GM21529 (cell line): ENCODE data around the gene FLOT1.
"Not testable (repeated sequence)": the region's sequence is repeated elsewhere in the genome, so short reads cannot be mapped to it uniquely, and the experiment has no call there.

Source experiments
- ATAC-seq: cut with Tn5 transposase; IDR thresholded peaks from one replicate; pipeline ENCODE4 v1.9.1; 2021; ENCODE audit not compliant: unreplicated experiment

Gene FLOT1

DNA sequence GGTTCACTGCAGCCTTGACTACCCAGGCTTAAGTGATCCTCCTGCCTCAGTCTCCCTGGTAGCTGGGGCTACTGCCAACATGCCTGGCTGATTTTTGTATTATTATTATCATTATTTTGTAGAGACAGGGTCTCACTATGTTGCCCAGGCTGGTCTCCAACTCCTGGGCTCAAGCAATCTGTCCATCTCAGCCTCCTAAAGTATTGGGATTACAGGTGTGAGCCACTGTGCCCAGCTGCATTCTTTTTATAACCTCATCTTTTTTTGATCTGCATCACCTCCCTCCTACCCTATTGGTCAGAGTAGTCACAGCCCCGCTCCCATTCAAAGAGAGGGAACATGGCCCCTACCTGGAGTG, 25.4 kb upstream of the FLOT1 start:
- ATAC-seq, result no peak

DNA sequence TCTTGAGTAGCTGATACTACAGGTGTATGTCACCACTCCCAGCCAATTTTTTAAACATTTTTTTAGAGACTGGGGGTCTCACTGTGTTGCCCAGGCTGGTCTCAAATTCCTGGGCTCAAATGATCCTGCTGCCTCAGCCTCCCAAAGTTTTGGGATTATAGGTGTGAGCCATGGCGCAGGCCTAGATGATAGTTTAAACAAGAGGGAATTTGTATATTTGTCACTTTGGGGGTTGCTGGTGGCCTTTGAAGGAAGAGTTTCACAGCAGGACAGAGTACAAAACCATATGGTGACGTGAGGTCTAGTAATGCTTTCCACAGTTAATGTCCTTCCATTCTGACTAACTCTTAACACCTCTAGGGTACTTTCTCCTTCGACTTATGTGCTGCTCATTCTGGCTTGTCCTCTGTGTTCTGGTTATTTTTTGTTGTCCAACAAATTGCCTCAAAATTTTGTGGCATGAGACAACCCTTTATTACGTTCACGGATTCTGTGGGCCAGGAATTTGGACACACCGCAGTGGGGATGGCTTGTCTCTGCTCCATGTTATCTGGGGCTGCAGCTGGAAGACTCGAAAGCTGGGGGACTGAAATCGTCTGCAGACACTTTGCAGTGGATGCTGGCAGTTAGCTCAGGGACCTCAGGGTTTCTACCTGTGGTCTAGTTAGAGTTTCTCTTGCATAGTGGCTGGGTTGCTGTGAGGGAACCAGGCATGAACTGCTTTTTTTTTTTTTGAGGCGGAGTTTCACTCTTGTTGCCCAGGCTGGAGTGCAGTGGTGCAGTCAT, 24.9 kb upstream of the FLOT1 start:
- no peak for ATAC-seq

DNA sequence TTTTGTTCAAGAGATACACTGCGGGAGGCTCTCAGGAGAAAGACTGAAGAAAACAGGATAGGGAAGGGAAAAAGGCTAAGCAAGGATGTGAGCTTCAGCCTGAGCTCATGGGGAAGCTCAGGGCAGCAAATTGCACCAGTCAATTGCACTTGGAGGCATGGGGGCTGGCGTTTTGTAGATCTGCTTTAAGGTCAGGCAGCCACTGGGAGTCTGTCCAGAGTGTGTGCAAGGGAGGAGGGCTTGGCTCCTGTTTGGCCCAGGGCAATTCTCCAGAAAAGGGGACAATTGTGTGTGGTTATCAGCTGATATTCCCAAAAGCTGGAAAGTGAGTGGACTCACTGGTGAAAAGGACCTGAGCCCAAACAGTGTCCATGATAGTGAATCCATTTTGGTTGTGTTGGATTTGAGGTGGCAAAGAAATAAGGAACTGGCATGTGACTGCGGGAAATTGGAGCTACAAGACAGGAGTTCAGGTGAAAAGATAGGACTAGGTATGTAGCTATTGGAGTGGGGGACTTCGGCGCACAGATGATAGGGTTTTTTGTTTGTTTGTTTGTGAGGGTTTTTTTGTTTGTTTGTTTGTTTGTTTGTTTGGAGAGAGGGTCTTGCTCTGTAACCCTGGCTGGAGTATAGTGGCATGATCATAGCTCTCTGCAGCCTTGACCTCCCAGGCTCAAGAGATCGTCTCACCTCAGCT, 24.1 kb upstream of the FLOT1 start:
- no peak for ATAC-seq

DNA sequence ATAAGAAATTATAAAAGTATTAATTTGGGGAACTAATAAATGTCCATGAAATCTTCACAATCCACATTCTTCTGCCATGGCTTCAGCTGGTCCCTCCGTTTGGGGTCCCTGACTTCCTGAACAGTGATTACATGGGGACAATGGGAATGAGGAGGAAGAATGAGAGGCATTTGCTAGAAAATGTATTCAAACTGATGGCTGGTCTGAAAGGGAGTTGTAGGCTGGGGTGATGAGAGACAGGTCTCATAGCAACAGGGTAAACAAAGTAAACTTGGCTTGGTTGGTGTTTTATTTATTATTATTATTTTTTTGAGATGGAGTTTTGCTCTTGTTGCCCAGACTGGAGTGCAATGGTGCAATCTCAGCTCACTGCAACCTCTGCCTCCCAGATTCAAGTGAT, 23.0 kb upstream of the FLOT1 start:
- not testable (repeated sequence) for ATAC-seq

DNA sequence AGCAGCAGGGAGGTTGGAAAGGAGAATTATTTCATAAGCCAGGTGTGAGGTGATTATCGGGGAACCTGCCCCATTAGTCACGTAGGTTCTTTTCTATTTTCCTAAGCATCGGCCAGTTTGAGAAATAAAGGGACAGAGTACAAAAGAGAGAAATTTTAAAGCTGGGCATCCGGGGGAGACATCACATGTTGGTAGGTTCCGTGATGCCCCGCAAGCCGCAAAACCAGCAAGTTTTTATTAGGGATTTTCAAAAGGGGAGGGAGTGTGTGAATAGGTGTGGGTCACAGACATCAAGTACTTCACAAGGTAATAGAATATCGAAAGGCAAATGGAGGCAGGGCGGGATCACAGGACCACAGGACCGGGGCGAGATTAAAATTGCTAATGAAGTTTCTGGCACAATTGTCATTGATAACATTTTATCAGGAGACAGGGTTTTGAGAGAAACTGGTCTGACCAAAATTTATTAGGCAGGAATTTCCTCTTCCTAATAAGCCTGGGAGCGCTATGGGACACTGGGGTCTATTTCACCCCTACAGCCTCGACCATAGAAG, 22.1 kb upstream of the FLOT1 start:
- not testable (repeated sequence) for ATAC-seq

DNA sequence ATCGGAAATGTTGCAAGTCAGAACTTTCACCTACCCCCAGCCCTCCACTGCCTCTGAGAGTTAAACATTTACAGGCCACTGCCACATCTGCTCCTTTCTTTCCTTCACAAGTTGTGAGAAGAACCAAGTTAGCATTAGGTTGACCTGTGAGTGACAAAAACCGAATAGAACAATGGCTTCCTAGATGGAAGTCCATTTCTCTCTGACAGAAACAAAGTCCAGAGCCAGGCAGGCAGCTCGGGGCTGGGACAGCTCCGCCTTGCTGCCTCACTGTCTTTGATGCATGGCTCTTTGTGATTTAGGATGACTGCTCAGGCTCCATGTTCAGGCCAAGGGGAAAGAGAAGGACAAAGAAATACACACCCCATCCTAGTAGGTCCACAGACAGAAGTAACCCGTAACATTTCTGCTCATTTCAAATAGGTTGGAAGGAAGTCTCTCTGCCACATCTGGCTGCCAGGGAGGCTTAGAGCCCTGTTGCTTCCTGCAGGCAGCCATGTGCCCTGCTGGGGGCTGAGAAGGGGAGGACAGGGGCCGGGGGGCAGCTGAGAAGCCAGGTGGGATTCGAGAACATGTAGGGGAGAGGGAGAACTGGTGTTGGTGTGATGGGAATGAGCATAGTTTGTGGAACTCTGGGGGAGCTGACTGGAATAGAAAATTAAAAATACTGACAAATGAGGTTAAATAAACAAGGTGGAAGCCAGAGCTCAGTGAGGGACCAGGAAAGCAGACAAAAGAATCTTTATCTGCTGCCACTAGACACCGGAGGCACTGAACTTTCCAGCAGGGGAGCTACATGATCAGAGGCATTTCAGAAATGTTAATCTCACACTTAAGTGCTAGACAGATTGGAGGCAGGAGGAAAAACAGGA, 21.4 kb upstream of the FLOT1 start:
- no peak for ATAC-seq

DNA sequence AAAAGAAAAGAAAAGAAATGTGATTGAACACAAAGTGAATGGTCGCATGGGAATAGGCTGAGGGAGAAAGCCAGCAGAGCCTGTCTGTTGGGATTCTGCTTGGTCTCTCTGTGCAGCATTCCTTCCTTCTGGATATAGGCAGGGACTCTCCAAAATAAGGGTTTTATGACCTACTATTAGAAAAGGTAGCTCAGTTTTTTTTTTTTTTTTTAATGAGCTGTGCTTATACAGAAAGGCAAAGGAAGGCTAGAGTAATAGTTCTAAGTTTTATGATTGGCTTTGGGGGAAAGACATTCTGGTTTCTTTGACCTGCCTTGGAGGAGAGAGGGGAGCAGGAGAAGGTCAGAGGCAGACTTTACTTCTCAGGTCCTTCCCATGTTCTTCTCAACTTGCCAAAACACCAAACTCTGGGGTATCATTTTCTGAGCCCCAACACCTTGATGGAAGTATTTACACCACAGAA, 20.7 kb upstream of the FLOT1 start:
- ATAC-seq, result no peak

DNA sequence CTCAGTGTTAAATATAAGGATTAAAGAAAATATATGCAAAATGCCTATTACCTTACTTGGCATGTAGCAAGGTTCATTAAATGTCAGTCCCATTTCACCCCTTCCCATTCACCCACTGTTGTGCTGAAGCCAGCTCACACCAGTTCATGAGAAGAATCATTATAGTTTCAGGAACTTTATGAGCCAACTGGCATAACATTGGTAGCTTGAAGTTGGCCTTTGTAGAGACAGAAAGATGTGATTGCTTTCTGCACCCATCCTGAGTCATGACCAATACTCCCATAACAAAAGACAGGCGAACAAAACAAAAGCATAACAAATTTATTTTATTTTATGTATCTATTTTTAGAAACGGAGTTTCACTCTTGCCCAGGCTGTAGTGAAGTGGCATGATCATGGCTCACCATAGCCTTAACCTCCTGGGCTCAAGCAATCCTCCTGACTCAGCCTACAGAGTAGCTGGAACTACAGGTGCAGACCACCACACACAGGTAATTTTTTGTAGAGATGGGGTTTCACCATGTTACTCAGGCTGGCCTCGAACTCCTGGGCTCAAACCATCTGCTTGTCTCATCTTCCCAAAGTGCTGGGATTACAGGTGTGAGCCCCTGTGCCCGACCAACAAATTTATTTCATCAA, 19.4 kb upstream of the FLOT1 start:
- ATAC-seq, result no peak

DNA sequence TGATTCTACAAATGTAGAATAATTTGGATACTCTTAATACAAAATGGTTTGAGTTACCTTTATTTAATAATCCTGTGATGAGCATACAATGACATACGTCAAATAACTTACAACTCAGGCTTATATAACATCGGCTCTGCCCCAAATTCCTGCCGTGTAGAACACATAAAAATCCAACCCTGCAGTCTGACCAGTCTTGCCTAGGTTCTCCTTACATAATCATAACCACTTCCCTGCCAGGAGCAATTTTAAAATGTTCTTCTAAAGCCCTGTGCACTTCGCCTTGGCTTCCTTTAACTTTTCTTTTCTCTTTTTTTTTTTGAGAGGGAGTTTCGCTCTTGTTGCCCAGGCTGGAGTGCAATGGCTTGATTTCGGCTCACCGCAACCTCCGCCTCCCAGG, 18.1 kb upstream of the FLOT1 start:
- ATAC-seq, result no peak

DNA sequence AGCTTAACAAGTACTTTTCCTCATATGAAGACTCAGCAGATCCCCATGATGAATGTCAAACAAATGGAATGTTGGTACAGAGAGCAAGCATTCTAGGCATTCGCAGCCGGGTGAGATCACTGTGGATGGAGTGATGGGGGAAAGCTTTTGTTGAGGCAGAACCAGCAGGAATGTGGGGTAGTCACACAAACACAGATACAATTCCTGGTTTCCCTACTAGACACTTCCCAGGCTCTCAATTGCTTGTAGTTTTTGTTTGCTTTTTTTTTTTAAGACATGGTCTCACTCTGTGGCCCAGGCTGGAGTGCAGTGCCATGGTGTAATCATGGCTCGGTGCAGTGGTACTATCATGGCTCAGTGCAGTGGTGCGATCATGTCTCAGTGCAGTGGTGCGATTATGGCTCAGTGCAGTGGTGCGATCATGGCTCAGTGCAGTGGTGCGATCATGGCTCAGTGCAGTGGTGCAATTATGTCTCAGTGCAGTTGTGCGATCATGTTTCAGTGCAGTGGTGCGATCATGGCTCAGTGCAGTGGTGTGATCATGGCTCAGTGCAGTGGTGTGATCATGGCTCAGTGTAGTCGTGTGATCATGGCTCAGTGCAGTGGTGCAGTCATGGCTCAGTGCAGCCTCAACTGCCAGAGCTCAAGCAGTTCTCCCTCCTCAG, 17.2 kb upstream of the FLOT1 start:
- ATAC-seq, result no peak

DNA sequence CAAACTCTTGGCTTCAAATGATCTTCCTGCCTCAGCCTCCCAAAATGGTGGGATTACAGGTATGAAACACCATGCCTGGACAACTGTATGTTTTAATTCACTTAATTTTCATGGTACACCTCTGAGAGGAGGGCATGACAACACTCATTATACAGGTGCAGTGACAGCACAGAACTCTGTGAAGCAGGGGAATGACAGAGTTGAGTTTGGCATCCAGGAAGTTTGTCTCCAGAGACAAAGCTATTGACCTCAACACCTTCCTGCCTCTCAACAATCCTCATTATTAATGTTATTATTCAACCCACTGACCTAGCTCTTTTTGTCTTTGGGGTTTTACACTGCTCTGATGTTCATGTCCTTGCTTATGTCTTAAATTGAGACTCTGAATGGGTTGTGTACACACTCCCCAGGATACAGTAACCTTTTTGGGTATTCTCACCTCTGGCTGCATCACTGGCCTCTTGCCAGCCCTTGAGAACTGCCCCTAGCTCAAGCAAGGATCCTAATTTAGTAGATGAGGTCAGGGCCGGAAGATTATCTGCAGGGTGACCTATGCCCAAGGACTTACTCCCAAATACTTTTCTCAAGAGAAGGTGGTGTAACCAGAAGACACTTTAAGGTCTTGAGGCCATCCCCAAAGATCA, 14.9 kb upstream of the FLOT1 start:
- ATAC-seq, result no peak

DNA sequence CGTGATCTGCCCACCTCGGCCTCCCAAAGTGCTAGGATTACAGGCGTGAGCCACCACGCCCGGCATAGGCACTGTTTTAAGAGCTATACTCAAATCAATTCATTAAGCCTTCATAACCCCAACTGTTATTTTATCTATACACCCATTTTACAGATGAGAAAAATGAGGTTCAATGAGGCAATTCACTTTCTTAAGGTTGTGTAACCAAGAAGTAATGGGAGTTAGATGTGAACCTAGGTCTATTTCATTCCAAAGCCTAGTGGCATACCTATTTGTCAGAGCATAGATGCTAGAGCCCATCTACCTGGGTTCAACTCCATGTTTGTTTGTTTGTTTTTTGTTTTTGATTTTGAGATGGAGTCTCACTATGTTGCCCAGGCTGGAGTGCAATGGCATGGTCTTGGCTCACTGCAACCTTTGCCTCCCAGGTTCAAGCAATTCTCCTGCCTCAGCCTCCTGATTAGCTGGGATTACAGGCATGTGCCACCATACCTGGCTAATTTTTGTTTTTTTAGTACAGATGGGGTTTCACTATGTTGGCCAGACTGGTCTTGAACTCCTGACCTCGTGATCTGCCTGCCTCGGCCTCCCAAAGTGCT, 14.0 kb upstream of the FLOT1 start:
- ATAC-seq, result not testable (repeated sequence)

DNA sequence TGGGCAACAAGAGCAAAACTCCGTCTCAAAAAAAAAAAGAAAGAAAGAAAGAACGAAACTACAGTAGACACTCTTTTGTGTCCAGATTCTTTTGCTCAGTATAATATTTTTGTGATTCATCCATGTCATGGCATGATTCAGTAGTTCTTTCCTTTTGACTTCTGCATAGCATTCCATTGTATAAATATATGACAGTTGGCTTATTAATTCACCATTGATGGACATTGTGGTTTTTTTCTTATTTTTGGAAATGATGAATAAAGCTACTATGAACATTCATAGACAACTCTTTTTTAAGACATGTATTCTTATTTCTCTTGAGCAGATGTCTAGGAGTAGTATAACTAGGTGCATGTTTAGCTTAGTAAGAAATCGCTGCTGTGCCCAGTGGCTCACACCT, 12.1 kb upstream of the FLOT1 start:
- ATAC-seq, result no peak

DNA sequence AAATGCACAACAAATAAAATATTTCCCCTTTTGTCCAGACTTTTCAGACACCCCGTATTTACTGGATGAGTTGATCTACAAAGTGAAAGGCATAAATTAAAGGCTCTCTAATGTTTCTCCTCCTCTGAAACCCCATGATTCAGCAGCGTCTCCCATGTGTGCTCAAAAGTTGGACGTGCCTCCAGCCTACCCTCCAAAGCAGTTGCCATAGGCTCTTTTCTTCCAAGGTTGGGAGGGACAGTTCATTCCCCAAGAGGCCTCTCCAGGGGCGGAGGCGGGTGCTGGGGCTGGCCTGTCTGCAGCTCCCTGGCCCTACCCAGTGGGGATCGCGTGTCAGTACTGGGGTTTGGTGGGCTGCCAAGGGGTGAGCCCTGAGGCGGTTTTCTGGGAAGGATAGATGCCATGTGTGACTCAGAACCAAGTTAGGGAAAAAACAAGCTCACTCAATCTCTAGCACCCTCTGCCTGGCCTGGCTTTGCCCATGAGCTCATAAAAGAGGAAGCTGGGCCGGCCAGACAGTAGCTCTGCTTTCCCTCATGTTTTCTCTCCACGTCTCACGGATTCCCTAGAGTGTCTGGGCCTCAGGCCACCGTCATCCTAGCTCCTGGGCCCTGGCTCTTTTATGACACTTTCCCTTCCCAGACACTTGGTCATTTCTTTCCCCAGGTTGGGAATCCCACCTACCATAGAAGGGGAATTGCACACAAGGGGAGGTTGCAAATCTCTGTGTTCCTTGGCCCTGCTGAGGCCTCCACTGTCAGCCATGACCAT, 9.9 kb upstream of the FLOT1 start:
- ATAC-seq, result no peak

DNA sequence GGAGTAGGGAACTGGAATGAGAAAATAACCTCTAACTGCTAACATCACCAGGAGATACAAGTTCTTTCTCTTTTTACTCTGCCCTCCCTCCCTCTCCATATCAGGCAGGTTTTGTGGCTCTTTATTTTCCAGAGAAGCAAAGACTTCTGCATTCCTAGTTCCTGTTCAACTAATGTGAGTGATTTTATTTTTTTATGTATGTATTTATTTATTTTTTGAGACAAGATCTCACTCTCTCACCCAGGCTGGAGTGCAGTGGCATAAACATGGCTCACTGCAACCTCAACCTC, 7.8 kb upstream of the FLOT1 start:
- ATAC-seq, result no peak

DNA sequence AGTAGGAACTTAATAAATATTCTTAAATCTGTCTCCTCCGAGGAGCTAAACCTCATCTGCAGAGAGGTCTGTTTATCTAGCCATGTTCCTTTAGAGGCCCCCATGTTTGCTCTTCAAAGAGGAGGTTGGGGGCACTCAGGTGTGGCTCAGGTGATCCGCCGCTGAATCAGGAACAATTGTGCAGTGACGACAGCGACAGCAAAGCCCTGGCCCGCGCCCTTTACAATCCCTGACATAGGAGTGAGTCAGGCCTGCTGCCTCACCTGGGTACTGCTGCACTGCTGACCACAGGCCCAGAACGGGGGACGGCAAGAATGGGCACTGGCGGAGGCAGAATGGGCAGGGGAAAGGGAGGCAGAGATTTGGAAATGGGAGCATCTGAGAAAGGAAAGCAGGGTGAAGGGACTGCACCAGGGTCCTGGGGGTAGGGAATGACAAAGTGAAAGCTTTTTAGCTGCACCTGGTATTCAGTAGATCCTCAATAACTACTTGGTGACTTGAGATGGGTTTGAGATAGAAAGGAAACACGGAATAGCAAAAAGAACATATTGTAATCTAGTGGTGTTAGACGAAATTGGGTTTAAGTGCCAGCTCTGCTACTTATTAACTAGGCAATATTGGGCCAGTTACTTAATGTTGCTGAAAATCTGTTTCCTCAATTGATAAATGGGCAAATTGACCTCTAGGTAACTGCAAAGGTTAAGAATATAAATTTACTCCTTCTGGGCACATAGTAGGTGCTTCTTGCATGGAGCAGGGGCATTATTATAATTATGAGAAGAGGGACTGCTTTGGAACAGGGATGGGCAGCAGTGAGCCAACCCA, 7.3 kb upstream of the FLOT1 start:
- ATAC-seq, result no peak

DNA sequence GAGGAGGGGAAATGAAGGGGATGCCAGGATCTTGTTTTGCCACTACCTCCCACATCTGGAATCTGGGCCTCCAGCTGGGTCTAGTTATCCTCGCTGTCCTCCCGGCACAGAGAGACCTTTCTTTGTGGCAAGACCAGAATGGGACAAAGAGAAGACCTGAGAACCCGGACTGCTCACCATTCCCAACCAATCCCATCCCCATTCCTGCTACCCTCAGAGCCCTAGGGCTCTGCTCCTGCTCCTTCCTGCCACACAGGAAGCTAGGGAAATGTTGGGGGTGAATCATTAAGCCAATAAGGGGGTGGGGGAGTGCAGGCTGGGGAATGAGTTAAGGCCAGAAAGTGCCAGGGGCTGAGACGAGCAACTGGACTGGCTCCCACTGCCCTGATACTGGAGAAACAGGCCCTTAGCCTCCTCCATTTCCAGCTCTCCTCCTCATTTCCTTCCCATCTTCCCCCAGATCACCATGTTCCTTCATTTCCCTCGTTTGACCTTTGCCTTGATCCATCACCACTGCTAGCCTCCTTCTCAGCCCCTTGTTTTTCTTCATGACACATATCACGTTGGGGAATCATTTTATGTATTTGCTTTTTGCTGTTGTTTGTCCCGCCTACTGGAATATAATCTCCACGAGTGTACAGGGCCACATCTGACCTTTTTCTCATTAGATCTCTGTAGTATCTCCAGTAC, 6.5 kb upstream of the FLOT1 start:
- no peak for ATAC-seq
